Naive thymus-derived CD4-positive, alpha-beta T cell (primary cell): ENCODE results near the gene MADD. TPM values are rescaled to one million over a fixed set of nuclear protein-coding genes. Genes with fewer than 3 reads are reported as not detected.

Experiments used
- ATAC-seq: fragments of 150-1000 bp; cut with Tn5 transposase; 2 replicates; pipeline ENCODE4 v1.10.0; 2021; ENCODE audit warnings: mild to moderate bottlenecking, moderate library complexity
- CTCF ChIA-PET: fragments of 350-600 bp; sonication (Branson Sonifier 250); formaldehyde crosslinking; loops from one replicate; lab custom pipeline; 2021; ENCODE audit warnings: antibody characterized with exemption; lab: Charles Lee
- POLR2A ChIA-PET: fragments of 350-600 bp; sonication (Branson Sonifier 250); formaldehyde crosslinking; loops from one replicate; lab custom pipeline; 2021; ENCODE audit warnings: antibody characterized with exemption, inconsistent platforms; lab: Charles Lee
- DNase-seq, 9 donors: peaks; one replicate each; pipeline versions ENCODE4 v3.0.0 to v3.0.0-alpha.2; 2020 to 2022; ENCODE audit warnings: mixed read lengths in 1 of 9
- H3K27ac ChIP-seq: one replicate; pipeline ENCODE4 v1.7.0; 2013; ENCODE audit warnings: mild to moderate bottlenecking, low read depth, low read length, moderate library complexity
- H3K27me3 ChIP-seq, 2 donors: one replicate each; pipeline ENCODE4 v1.7.0; 2013; ENCODE audit warnings: low read length in 2 of 2, mild to moderate bottlenecking in 2 of 2, moderate library complexity in 2 of 2; ENCODE audit not compliant: control insufficient read depth in 2 of 2, insufficient read depth in 2 of 2
- H3K36me3 ChIP-seq, 3 experiments: 1 replicate in 2 of 3; 2 replicates in 1 of 3; pipeline ENCODE4 v1.7.0; 2013; ENCODE audit warnings: low read length in 3 of 3, mild to moderate bottlenecking in 3 of 3, moderate library complexity in 1 of 3; ENCODE audit not compliant: insufficient read depth in 3 of 3, control insufficient read depth in 2 of 3
- H3K4me1 ChIP-seq, 2 donors: one replicate each; pipeline ENCODE4 v1.7.0; 2013; ENCODE audit warnings: low read length in 2 of 2, mild to moderate bottlenecking in 2 of 2, moderate library complexity in 1 of 2; ENCODE audit not compliant: control insufficient read depth in 2 of 2, insufficient read depth in 2 of 2
- H3K4me3 ChIP-seq: 2 replicates; pipeline ENCODE4 v1.7.0; 2013; ENCODE audit warnings: mild to moderate bottlenecking, low read length
- H3K9me3 ChIP-seq, 3 experiments: 1 replicate in 2 of 3; 2 replicates in 1 of 3; pipeline ENCODE4 v1.7.0; 2013; ENCODE audit warnings: low read length in 3 of 3; ENCODE audit not compliant: control insufficient read depth in 2 of 3
- H3K27ac Mint-ChIP-seq, 9 donors: one replicate each; pipeline ENCODE4 v1.8.0; 2020 to 2022; ENCODE audit warnings: mixed read lengths in 9 of 9, mild to moderate bottlenecking in 8 of 9, moderate library complexity in 5 of 9, inconsistent platforms in 2 of 9
- H3K27me3 Mint-ChIP-seq, 5 donors: one replicate each; pipeline ENCODE4 v1.8.0; 2021 to 2022; ENCODE audit warnings: mixed read lengths in 5 of 5, mild to moderate bottlenecking in 1 of 5
- H3K36me3 Mint-ChIP-seq, 5 donors: one replicate each; pipeline ENCODE4 v1.8.0; 2020 to 2022; ENCODE audit warnings: mixed read lengths in 5 of 5, mild to moderate bottlenecking in 3 of 5, inconsistent platforms in 1 of 5
- H3K4me1 Mint-ChIP-seq, 7 donors: one replicate each; pipeline ENCODE4 v1.8.0; 2020 to 2022; ENCODE audit warnings: mixed read lengths in 7 of 7, mild to moderate bottlenecking in 3 of 7, inconsistent platforms in 1 of 7
- H3K4me3 Mint-ChIP-seq, 10 donors: one replicate each; pipeline ENCODE4 v1.8.0; 2020 to 2022; ENCODE audit warnings: mild to moderate bottlenecking in 10 of 10, mixed read lengths in 10 of 10, moderate library complexity in 6 of 10, inconsistent platforms in 2 of 10
- H3K9me3 Mint-ChIP-seq, 11 donors: one replicate each; pipeline ENCODE4 v1.8.0; 2020 to 2022; ENCODE audit warnings: mixed read lengths in 11 of 11, mild to moderate bottlenecking in 4 of 11, inconsistent platforms in 1 of 11, moderate library complexity in 1 of 11
- intact Hi-C, 2 donors: fragments of 100-400 bp; cut with micrococcal nuclease; formaldehyde crosslinking; loops; one replicate each; pipeline ENCODE4 v1.15.1; 2023
- polyA plus RNA-seq, 2 donors: library from polyadenylated mRNA; unstranded; fragments of 300-500 nt; fragmentation: Illumina TruSeq; gene quantifications; one replicate each; pipeline ENCODE4 v1.2.3, GENCODE V29; 2021
- total RNA-seq, 6 experiments: library from RNA in 5 of 6; stranded (reverse) in 5 of 6; gene quantifications; 1 replicate in 5 of 6; 2 replicates in 1 of 6; pipeline ENCODE4 v1.2.3 and lab custom pipeline; 2021 to 2026

The MADD gene
- total RNA-seq (100 to 1,000 TPM in 4 of 5 experiments, 10 to 100 TPM in 1; 99.9 to 150 (median 128) TPM), polyA plus RNA-seq (10 to 100 TPM; 18.7 to 37.3 TPM), total RNA-seq (lab: John Stamatoyannopoulos, UW) (225 reads per million, percentile 94 among the genes with 10 or more reads in this experiment)

DNA sequence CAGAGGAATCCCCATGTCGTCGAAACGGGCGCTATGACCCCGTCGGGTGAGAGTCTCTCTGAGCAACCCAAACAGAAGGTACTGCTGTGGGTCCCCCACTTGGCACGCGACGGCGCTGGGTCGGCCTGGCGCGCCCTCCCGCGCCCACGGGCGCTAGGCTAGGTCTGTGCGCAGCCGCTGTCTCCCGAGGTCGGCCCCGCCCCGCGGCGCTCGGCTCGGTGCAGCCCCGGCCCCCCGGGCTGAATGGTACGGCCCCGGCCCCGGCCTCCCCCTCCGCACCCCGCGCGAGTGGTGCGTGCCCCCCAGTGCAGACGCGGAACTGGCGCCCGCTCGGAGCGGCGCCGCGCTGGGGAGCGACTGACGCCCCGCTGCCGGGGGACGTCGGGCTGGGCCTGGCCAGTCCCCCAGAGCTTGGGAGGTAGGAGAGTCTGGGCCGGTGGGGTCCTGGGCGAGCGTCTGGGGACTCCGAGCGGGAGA, at the start of gene MADD:
MADD (plus strand) TSS at position 305 of the 477 bp plus-strand sequence.
- CTCF ChIA-PET = interaction anchor here (1.7 kb wide), 1 partner anchor 55 kb away, joined by 5 read pairs; the partner anchor contains the start of gene DDB2
- H3K36me3 ChIP-seq = peaks cover 0 to 13% (median 10%) of the 10 kb centered on the region in 3 experiments
- peaks cover 27 to 43% of the 10 kb centered on the region in 2 donors for H3K4me1 ChIP-seq
- peak; percentile 88 to 93 (median 91) for DNase-seq
- H3K27me3 ChIP-seq = no peaks in the 10 kb centered on the region
- peak within 1 kb of the TSS; percentile 65 for H3K4me3 ChIP-seq
- H3K9me3 ChIP-seq = no peaks in the 10 kb centered on the region
- Mint-ChIP-seq H3K4me1 (peaks cover 38 to 66% (median 61%) of the 10 kb centered on the region in 7 donors), H3K9me3 (no peaks in the 10 kb centered on the region), H3K27ac (peak within 1 kb of the TSS; percentile 93 to 99 (median 96)), H3K27me3 (no peaks in the 10 kb centered on the region), H3K36me3 (peaks cover 0 to 11% (median 5%) of the 10 kb centered on the region in 5 donors), H3K4me3 (peak within 1 kb of the TSS; percentile 82 to 97 (median 88))
- POLR2A ChIA-PET = interaction anchor here (0.7 to 2.3 kb wide), 13 partner anchors 9 to 156 kb away, joined by 3 to 14 read pairs (median 4); partner anchors contain the start of genes ACP2, ARFGAP2, DDB2 and PSMC3
- peak within 1 kb of the TSS; percentile 95 for H3K27ac ChIP-seq
- intact Hi-C loops = loop anchor here (1.0 to 5.0 kb wide), 23 partner anchors 11 to 1423 kb away; partner anchors contain the start of genes ACP2 (in 2 of the 2), ARHGAP1 (in 2 of the 2), CELF1 (in 2 of the 2) and FNBP4 (in 2 of the 2)
- peak; percentile 89 for ATAC-seq

- ChIA-PET POLR2A (interaction anchor here (0.8 to 1.3 kb wide), 5 partner anchors 15 to 58 kb away, joined by 3 read pairs; no protein-coding TSS in a partner anchor), CTCF (no interaction called here)
- no peaks in the 10 kb centered on the region for H3K27me3 Mint-ChIP-seq
- no peaks in the 10 kb centered on the region for H3K9me3 ChIP-seq
- H3K36me3 Mint-ChIP-seq = peaks cover 8 to 52% (median 26%) of the 10 kb centered on the region in 5 donors
- intact Hi-C loops = no loop called here
- peaks cover 23 to 55% (median 33%) of the 10 kb centered on the region in 7 donors for H3K4me1 Mint-ChIP-seq
- no peak overlapping the region for H3K4me3 ChIP-seq
- peaks cover 0 to 17% of the 10 kb centered on the region in 2 donors for H3K4me1 ChIP-seq
- peak overlapping the region in 6 of 9 donors; percentile 4 to 56 (median 35) for H3K27ac Mint-ChIP-seq
- DNase-seq (no peak), ATAC-seq (no peak)
- H3K27me3 ChIP-seq = no peaks in the 10 kb centered on the region
- H3K4me3 Mint-ChIP-seq = peak overlapping the region in 1 of 10 donors; percentile 3
- peaks cover 0 to 35% (median 0%) of the 10 kb centered on the region in 3 experiments for H3K36me3 ChIP-seq
- H3K9me3 Mint-ChIP-seq = peaks cover 0 to 2% (median 0%) of the 10 kb centered on the region in 11 donors
- H3K27ac ChIP-seq = no peak overlapping the region
Measured at GRCh38 chr11:47220401-47220821, 49.5 kb upstream of the MADD start.

DNA sequence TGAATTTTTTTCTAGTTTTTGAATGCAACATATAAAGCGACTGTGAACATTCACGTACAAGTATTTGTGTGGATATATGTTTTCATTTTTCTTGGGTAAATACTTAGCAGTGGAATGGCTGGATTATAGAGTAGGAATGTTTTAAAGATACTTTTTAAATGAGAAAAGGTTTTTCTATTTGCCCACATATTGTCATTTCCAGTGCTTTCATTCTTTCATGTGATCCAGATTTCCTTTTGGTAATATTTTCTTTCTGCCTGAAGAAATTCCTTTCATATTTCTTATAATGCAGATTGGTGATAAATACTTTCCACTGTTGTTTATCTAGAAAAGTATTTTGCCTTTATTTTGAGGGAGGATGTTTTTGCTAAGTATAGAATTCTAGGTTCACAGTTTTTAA, 47.2 kb upstream of the MADD start:
- DNase-seq (no peak), ATAC-seq (no peak)
- Mint-ChIP-seq H3K4me3 (no peak overlapping the region), H3K4me1 (peaks cover 10 to 43% (median 16%) of the 10 kb centered on the region in 7 donors), H3K27me3 (no peaks in the 10 kb centered on the region), H3K36me3 (peaks cover 8 to 40% (median 24%) of the 10 kb centered on the region in 5 donors), H3K9me3 (peaks cover 0 to 2% (median 0%) of the 10 kb centered on the region in 11 donors), H3K27ac (no peak overlapping the region)
- H3K4me3 ChIP-seq = no peak overlapping the region
- peaks cover 0 to 3% of the 10 kb centered on the region in 2 donors for H3K4me1 ChIP-seq
- H3K27ac ChIP-seq = no peak overlapping the region
- ChIA-PET CTCF (no interaction called here), POLR2A (interaction anchor here (1.0 kb wide), 1 partner anchor 26 kb away, joined by 3 read pairs; the partner anchor contains the start of gene ACP2)
- H3K9me3 ChIP-seq = no peaks in the 10 kb centered on the region
- intact Hi-C loops = no loop called here
- peaks cover 0 to 42% (median 0%) of the 10 kb centered on the region in 3 experiments for H3K36me3 ChIP-seq
- no peaks in the 10 kb centered on the region for H3K27me3 ChIP-seq

GRCh38 chr11:47225552-47226400, 44.2 kb upstream of the MADD start:
- DNase-seq = no peak
- H3K36me3 Mint-ChIP-seq = peaks cover 0 to 32% (median 16%) of the 10 kb centered on the region in 5 donors
- CTCF ChIA-PET = interaction anchor here (0.6 kb wide), 2 partner anchors 342 to 799 kb away, joined by 3 to 9 read pairs; no protein-coding TSS in a partner anchor

DNA sequence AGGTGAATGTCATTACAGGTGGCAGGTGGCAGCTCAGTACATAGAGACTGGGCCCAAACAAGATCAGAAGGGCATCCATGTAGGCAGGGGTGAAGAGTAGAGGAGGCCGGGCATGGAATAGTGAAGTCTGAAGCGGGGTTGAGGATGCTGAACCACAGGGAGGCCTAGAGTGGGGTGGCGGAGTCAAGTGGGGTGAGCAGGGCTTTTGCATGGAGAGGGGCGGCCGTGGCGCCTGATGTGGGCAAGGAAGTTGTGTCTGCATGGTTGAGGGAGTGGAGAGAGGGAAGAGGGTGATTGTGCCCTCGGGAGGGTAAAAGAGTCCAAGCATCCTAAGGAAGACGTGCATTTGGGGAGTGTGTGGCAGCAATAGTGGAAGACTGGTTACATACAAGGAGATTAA, 40.8 kb upstream of the MADD start:
- Mint-ChIP-seq H3K4me3 (peak overlapping the region in 1 of 10 donors; percentile 46), H3K27ac (peak overlapping the region in 2 of 9 donors; percentile 14 to 62), H3K27me3 (no peaks in the 10 kb centered on the region), H3K9me3 (no peaks in the 10 kb centered on the region), H3K4me1 (peaks cover 4 to 28% (median 6%) of the 10 kb centered on the region in 7 donors), H3K36me3 (peaks cover 0 to 28% (median 16%) of the 10 kb centered on the region in 5 donors)
- intact Hi-C loops = no loop called here
- ChIA-PET POLR2A (interaction anchor here (0.7 to 1.4 kb wide), 2 partner anchors 19 to 165 kb away, joined by 4 to 6 read pairs; partner anchors contain the start of gene ACP2), CTCF (interaction anchor here (0.7 kb wide), 1 partner anchor 181 kb away, joined by 7 read pairs; no protein-coding TSS in a partner anchor)
- H3K27ac ChIP-seq = no peak overlapping the region
- no peaks in the 10 kb centered on the region for H3K9me3 ChIP-seq
- DNase-seq (no peak), ATAC-seq (no peak)
- peaks cover 0 to 2% of the 10 kb centered on the region in 2 donors for H3K4me1 ChIP-seq
- no peaks in the 10 kb centered on the region for H3K27me3 ChIP-seq
- peaks cover 0 to 13% (median 0%) of the 10 kb centered on the region in 3 experiments for H3K36me3 ChIP-seq
- H3K4me3 ChIP-seq = no peak overlapping the region

More at GRCh38 chr11:47225552-47226400, 44.2 kb upstream of the MADD start:
- H3K27ac Mint-ChIP-seq = peak overlapping the region in 3 of 9 donors; percentile 32 to 82 (median 66)
- peaks cover 0 to 28% (median 4%) of the 10 kb centered on the region in 7 donors for H3K4me1 Mint-ChIP-seq
- Histone ChIP-seq H3K36me3 (peaks cover 0 to 25% (median 0%) of the 10 kb centered on the region in 3 experiments), H3K4me1 (no peaks in the 10 kb centered on the region), H3K9me3 (no peaks in the 10 kb centered on the region), H3K27ac (no peak overlapping the region), H3K27me3 (no peaks in the 10 kb centered on the region), H3K4me3 (no peak overlapping the region)
- H3K9me3 Mint-ChIP-seq = no peaks in the 10 kb centered on the region
- peak; percentile 57 for ATAC-seq
- POLR2A ChIA-PET = no interaction called here
- no peaks in the 10 kb centered on the region for H3K27me3 Mint-ChIP-seq
- peak overlapping the region in 1 of 10 donors; percentile 70 for H3K4me3 Mint-ChIP-seq
- intact Hi-C loops = loop anchor here in 1 of 2 donors (1.0 kb wide), 1 partner anchor 10 kb away; no protein-coding TSS in a partner anchor
